GM23338 (cell line): ENCODE measurements around the gene ATP13A4. TPM values are rescaled to one million over a fixed set of nuclear protein-coding genes. Genes with fewer than 3 reads are reported as not detected.

Experiments used
- ATAC-seq: fragments of 200-7000 bp; cut with Tn5 transposase; 3 replicates; pipeline ENCODE4 v1.9.1; 2020
- DNase-seq: peaks from one replicate; pipeline ENCODE4 v3.0.0-alpha.2; 2015; ENCODE audit warnings: low spot score
- H2AFZ ChIP-seq: fragments of 200-600 bp; sonication (generic); 2 replicates; pipeline ENCODE4 v1.8.0; 2016; ENCODE audit warnings: antibody characterized with exemption, mild to moderate bottlenecking, moderate library complexity
- H3F3A ChIP-seq: fragments of 200-600 bp; sonication (generic); replicated peaks from 2 replicates; pipeline ENCODE4 v1.8.0; 2017; ENCODE audit warnings: antibody characterized with exemption, mixed run types, low read depth
- H3K27ac ChIP-seq: fragments of 200-600 bp; sonication (generic); 2 replicates; pipeline ENCODE4 v1.6.1; 2016; ENCODE audit warnings: low read depth
- H3K27me3 ChIP-seq: fragments of 200-600 bp; sonication (generic); 2 replicates; pipeline ENCODE4 v1.8.0; 2016; ENCODE audit warnings: mild to moderate bottlenecking, mixed run types, moderate library complexity; ENCODE audit not compliant: insufficient read depth
- H3K36me3 ChIP-seq: fragments of 200-600 bp; sonication (generic); 2 replicates; pipeline ENCODE4 v1.8.0; 2016; ENCODE audit warnings: mild to moderate bottlenecking; ENCODE audit not compliant: insufficient read depth
- H3K4me1 ChIP-seq: fragments of 200-600 bp; sonication (generic); 2 replicates; pipeline ENCODE4 v1.8.0; 2016; ENCODE audit warnings: mild to moderate bottlenecking, moderate library complexity; ENCODE audit not compliant: insufficient read depth
- H3K4me2 ChIP-seq: fragments of 200-600 bp; sonication (generic); 2 replicates; pipeline ENCODE4 v1.7.1; 2017; ENCODE audit warnings: mixed run types
- H3K4me3 ChIP-seq: fragments of 200-600 bp; sonication (generic); 2 replicates; pipeline ENCODE4 v1.6.1; 2016; ENCODE audit warnings: mixed run types
- H3K79me2 ChIP-seq: fragments of 200-600 bp; sonication (generic); replicated peaks from 2 replicates; pipeline ENCODE4 v1.8.0; 2017; ENCODE audit warnings: mild to moderate bottlenecking; ENCODE audit not compliant: insufficient read depth
- H3K9me2 ChIP-seq: fragments of 200-600 bp; sonication (generic); 2 replicates; pipeline ENCODE4 v1.8.0; 2017; ENCODE audit not compliant: insufficient read depth
- H4K20me1 ChIP-seq: fragments of 200-600 bp; sonication (generic); replicated peaks from 2 replicates; pipeline ENCODE4 v1.8.0; 2017; ENCODE audit warnings: mild to moderate bottlenecking; ENCODE audit not compliant: insufficient read depth
- H3K27ac Mint-ChIP-seq: 2 replicates; pipeline ENCODE4 v1.8.0; 2020; ENCODE audit warnings: inconsistent platforms, mild to moderate bottlenecking, moderate library complexity, mixed read lengths
- H3K27me3 Mint-ChIP-seq: 3 replicates; pipeline ENCODE4 v1.8.0; 2022; ENCODE audit warnings: low read depth, mild to moderate bottlenecking, moderate library complexity, mixed read lengths, inconsistent platforms; ENCODE audit not compliant: insufficient read depth, poor library complexity
- H3K36me3 Mint-ChIP-seq: 3 replicates; pipeline ENCODE4 v1.8.0; 2021; ENCODE audit warnings: low read depth, mild to moderate bottlenecking, inconsistent platforms, moderate library complexity, mixed read lengths
- H3K4me1 Mint-ChIP-seq: 3 replicates; pipeline ENCODE4 v1.8.0; 2020; ENCODE audit warnings: mild to moderate bottlenecking, inconsistent platforms, mixed read lengths
- H3K4me3 Mint-ChIP-seq: 3 replicates; pipeline ENCODE4 v1.8.0; 2021; ENCODE audit warnings: moderate library complexity, mild to moderate bottlenecking, inconsistent platforms, mixed read lengths
- H3K9me3 Mint-ChIP-seq: 3 replicates; pipeline ENCODE4 v1.8.0; 2020; ENCODE audit warnings: moderate library complexity, mild to moderate bottlenecking, inconsistent platforms, mixed read lengths
- CREB1 ChIP-seq: fragments of 250-450 bp; sonication (Bioruptor Pico); IDR thresholded peaks from 2 replicates; pipeline ENCODE4 v1.5.0; 2020; ENCODE audit warnings: low read depth, mild to moderate bottlenecking, moderate library complexity
- CTCF ChIP-seq, 2 experiments: fragments of 200-600 bp in 1 of 2; sonication (generic) in 1 of 2; conservative IDR thresholded peaks; 2 replicates each; pipeline versions ENCODE4 v1.5.1 to v1.6.1; 2016 to 2017; ENCODE audit warnings: antibody characterized with exemption in 2 of 2, low read depth in 2 of 2, mild to moderate bottlenecking in 2 of 2, moderate library complexity in 1 of 2
- ETS1 ChIP-seq: IDR thresholded peaks from 2 replicates; pipeline ENCODE4 v1.6.1; 2016; ENCODE audit warnings: antibody characterized with exemption
- EZH2 ChIP-seq: fragments of 200-600 bp; sonication (generic); IDR thresholded peaks from one replicate; pipeline ENCODE4 v1.8.0; 2017; ENCODE audit warnings: antibody characterized with exemption, mild to moderate bottlenecking, low read depth; ENCODE audit not compliant: unreplicated experiment
- EZH2phosphoT487 ChIP-seq: fragments of 200-600 bp; sonication (generic); IDR thresholded peaks from one replicate; pipeline ENCODE4 v1.8.1; 2018; ENCODE audit warnings: antibody characterized with exemption; ENCODE audit not compliant: unreplicated experiment
- JUNB ChIP-seq: IDR thresholded peaks from one replicate; pipeline ENCODE4 v1.6.1; 2016; ENCODE audit warnings: antibody characterized with exemption; ENCODE audit not compliant: unreplicated experiment
- NANOG ChIP-seq: IDR thresholded peaks from 2 replicates; pipeline ENCODE4 v1.6.1; 2016; ENCODE audit warnings: antibody characterized with exemption, borderline replicate concordance
- POLR2AphosphoS5 ChIP-seq: IDR thresholded peaks from 2 replicates; pipeline ENCODE4 v1.6.1; 2016; ENCODE audit warnings: antibody characterized with exemption, low read depth
- REST ChIP-seq: IDR thresholded peaks from one replicate; pipeline ENCODE4 v1.6.1; 2018; ENCODE audit warnings: antibody characterized with exemption; ENCODE audit not compliant: unreplicated experiment
- STAT1 ChIP-seq: IDR thresholded peaks from one replicate; pipeline ENCODE4 v1.6.1; 2016; ENCODE audit warnings: antibody characterized with exemption; ENCODE audit not compliant: unreplicated experiment
- ZNF114 ChIP-seq: fragments of 250-450 bp; sonication (Bioruptor Pico); IDR thresholded peaks from 2 replicates; pipeline ENCODE4 v1.5.0; 2020; ENCODE audit warnings: mild to moderate bottlenecking, moderate library complexity
- ZNF331 ChIP-seq: fragments of 250-450 bp; sonication (Bioruptor Pico); IDR thresholded peaks from 2 replicates; pipeline ENCODE4 v1.5.0; 2020; ENCODE audit warnings: low read depth, mild to moderate bottlenecking, moderate library complexity
- ZNF462 ChIP-seq: fragments of 250-450 bp; sonication (Bioruptor Pico); IDR thresholded peaks from 2 replicates; pipeline ENCODE4 v1.5.0; 2020; ENCODE audit warnings: mild to moderate bottlenecking, moderate library complexity
- polyA plus RNA-seq: library from polyadenylated mRNA; unstranded; fragments of >200 nt; fragmentation: Nextera tagmentation; extraction: Ambion mirVana; gene quantifications from 2 replicates; pipeline ENCODE4 v1.2.1, GENCODE V29; 2016
- total RNA-seq: library from RNA; depleted of rRNA; stranded (reverse); fragments of >200 nt; shearing (Covaris generic); gene quantifications from 2 replicates; pipeline ENCODE4 v1.2.3, GENCODE V29; 2014

Gene ATP13A4
- total and polyA plus RNA-seq, 2 experiments from 2014 or later = not detected

GRCh38 chr3:193502871-193503270, 51.8 kb downstream of the ATP13A4 start:
- Histone ChIP-seq H3K4me3 (no peak overlapping the region), H2AFZ (no peak overlapping the region), H3K4me1 (no peaks in the 10 kb centered on the region), H3K27me3 (no peaks in the 10 kb centered on the region), H3K9me2 (no peaks in the 10 kb centered on the region), H3F3A (no peaks in the 10 kb centered on the region), H3K27ac (no peak overlapping the region), H4K20me1 (no peaks in the 10 kb centered on the region), H3K36me3 (no peaks in the 10 kb centered on the region), H3K79me2 (no peaks in the 10 kb centered on the region), H3K4me2 (no peak overlapping the region)
- Mint-ChIP-seq H3K36me3 (no peaks in the 10 kb centered on the region), H3K9me3 (no peaks in the 10 kb centered on the region), H3K4me3 (no peak overlapping the region), H3K27ac (no peak overlapping the region), H3K4me1 (no peaks in the 10 kb centered on the region), H3K27me3 (no peaks in the 10 kb centered on the region)
- no peak for DNase-seq
- TF ChIP-seq POLR2AphosphoS5 (no peak), ZNF462 (CRISPR knock-in tag) (no peak), EZH2phosphoT487 (no peak), EZH2 (no peak), ZNF331 (CRISPR knock-in tag) (no peak), ZNF114 (CRISPR knock-in tag) (no peak), REST (no peak), JUNB (no peak), CTCF (conservative IDR thresholded peaks at IDR 0.05; ENCODE audit: low read depth in 2 of 2) (no peak), CREB1 (CRISPR knock-in tag) (no peak), NANOG (no peak), STAT1 (no peak), ETS1 (no peak)
- ATAC-seq = no peak
